Loucy (cell line): Measurements from ENCODE around the gene IP6K2.

Experiments used
- H2AFZ ChIP-seq: fragments of 200-600 bp; sonication (generic); 2 replicates; pipeline ENCODE4 v1.6.0; 2016; ENCODE audit warnings: antibody characterized with exemption, mild to moderate bottlenecking, low read length, moderate library complexity
- H3F3A ChIP-seq: fragments of 200-600 bp; 2 replicates; pipeline ENCODE4 v1.6.0; 2016; ENCODE audit warnings: antibody characterized with exemption, low read depth, mild to moderate bottlenecking
- H3K27me3 ChIP-seq: fragments of 200-600 bp; sonication (generic); 2 replicates; pipeline ENCODE4 v1.6.1; 2014; ENCODE audit warnings: low read length, mild to moderate bottlenecking; ENCODE audit not compliant: insufficient read depth, poor library complexity, severe bottlenecking
- H3K36me3 ChIP-seq: fragments of 200-600 bp; sonication (generic); 2 replicates; pipeline ENCODE4 v1.6.1; 2016; ENCODE audit warnings: low read length; ENCODE audit not compliant: insufficient read depth
- H3K4me1 ChIP-seq: fragments of 200-600 bp; sonication (generic); 2 replicates; pipeline ENCODE4 v1.5.1; 2014; ENCODE audit warnings: low read length, mild to moderate bottlenecking; ENCODE audit not compliant: insufficient read depth, poor library complexity, severe bottlenecking
- H3K4me2 ChIP-seq: fragments of 200-600 bp; sonication (generic); 2 replicates; pipeline ENCODE4 v1.6.0; 2014; ENCODE audit warnings: antibody characterized with exemption, low read length, low read depth, mild to moderate bottlenecking; ENCODE audit not compliant: poor library complexity, severe bottlenecking
- H3K4me3 ChIP-seq: fragments of 200-600 bp; sonication (generic); 2 replicates; pipeline ENCODE4 v1.5.1; 2014; ENCODE audit warnings: low read length, mild to moderate bottlenecking, mixed read lengths; ENCODE audit not compliant: poor library complexity, severe bottlenecking
- H3K79me2 ChIP-seq: fragments of 200-600 bp; sonication (generic); 2 replicates; pipeline ENCODE4 v1.6.1; 2014; ENCODE audit warnings: low read length; ENCODE audit not compliant: insufficient read depth
- H3K9ac ChIP-seq: fragments of 200-600 bp; sonication (generic); 2 replicates; pipeline ENCODE4 v1.6.0; 2014; ENCODE audit warnings: mild to moderate bottlenecking, low read depth, low read length, moderate library complexity; ENCODE audit not compliant: poor library complexity, severe bottlenecking
- H3K9me2 ChIP-seq: fragments of 200-600 bp; sonication (generic); replicated peaks from 2 replicates; pipeline ENCODE4 v1.6.1; 2016; ENCODE audit warnings: low read depth, low read length, mixed read lengths
- H3K9me3 ChIP-seq: fragments of 200-600 bp; sonication (generic); 2 replicates; pipeline ENCODE4 v1.6.1; 2014; ENCODE audit warnings: mild to moderate bottlenecking, antibody characterized with exemption, low read length, low read depth; ENCODE audit not compliant: insufficient read depth
- H4K20me1 ChIP-seq: fragments of 200-600 bp; sonication (generic); 2 replicates; pipeline ENCODE4 v1.6.0; 2014; ENCODE audit warnings: antibody characterized with exemption, low read length, mild to moderate bottlenecking; ENCODE audit not compliant: insufficient read depth, poor library complexity, severe bottlenecking
- EZH2phosphoT487 ChIP-seq: fragments of 200-600 bp; IDR thresholded peaks from 2 replicates; pipeline ENCODE4 v1.6.1; 2018; ENCODE audit warnings: antibody characterized with exemption, mild to moderate bottlenecking, moderate library complexity, borderline replicate concordance
- TF ChIP-seq, protein P1 (sequence below): fragments of 200-600 bp; sonication (generic); conservative IDR thresholded peaks from 2 replicates; pipeline ENCODE4 v1.5.1; 2014; ENCODE audit warnings: mild to moderate bottlenecking, antibody characterized with exemption, low read length

Gene IP6K2

DNA sequence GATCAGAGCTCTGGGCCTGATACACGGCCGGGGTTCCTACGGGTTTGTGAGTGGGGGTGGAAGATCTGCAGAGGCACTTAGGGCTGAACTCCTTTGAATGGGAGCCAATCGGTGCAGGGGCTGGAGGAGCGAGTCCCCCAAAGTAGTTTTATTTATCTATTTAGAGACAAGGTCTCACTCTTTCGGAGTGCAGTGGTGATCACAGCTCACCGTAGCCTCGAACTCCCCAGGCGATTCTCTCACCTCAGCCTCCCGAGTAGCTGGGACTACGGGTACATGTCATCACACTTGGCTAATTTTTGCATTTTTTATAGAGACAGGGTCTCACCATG, 52.7 kb downstream of the IP6K2 start:
- Histone ChIP-seq H3K4me3 (no peak overlapping the region), H3K9ac (no peak overlapping the region)

DNA sequence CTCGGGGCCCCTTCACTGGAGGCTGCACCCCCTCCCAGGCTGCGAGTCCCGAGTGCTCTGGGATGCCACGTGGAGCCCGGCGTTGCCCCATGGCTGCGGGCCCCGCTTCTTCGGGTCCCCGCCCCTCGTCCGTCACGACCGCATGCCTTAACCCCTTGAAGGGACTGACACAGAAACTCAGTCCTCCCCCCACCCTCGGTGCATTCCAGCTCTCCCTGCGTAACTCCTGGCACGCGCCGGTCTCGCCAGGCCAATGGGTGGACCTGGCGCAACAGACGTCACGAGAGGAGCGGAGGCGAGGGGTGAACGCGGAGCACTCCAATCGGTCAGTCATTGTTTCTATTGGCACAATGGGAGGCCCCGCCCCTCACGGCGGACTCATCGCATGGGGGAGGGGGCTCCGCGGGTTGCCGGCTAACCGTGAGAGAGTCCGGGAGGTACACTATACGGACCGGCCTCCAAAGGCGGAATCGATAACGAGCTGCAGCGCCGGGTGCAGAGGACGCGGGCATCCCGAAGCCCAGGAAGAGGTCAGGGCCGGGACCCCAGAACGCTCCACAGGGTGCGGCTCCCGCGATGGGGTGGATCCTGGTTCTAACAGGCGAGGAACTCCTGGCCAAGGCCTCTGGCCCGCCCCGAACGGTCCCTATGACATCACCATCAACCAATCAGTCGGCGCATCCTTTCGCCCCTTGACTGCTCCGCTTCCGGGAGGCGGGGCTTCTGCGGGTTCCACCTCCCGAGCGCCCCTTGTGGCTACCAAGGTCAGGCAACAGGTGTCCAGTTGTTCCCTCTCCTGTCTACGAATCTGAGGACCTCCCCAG, 53.3 kb downstream of the IP6K2 start:
- no peaks in the 10 kb centered on the region for H3K9me3 ChIP-seq
- no peaks in the 10 kb centered on the region for H3F3A ChIP-seq
- no peaks in the 10 kb centered on the region for H3K9me2 ChIP-seq
- no peak overlapping the region for H3K4me3 ChIP-seq
- no peaks in the 10 kb centered on the region for H3K79me2 ChIP-seq
- TF ChIP-seq EZH2phosphoT487 = no peak
- TF ChIP-seq, protein P1, sequence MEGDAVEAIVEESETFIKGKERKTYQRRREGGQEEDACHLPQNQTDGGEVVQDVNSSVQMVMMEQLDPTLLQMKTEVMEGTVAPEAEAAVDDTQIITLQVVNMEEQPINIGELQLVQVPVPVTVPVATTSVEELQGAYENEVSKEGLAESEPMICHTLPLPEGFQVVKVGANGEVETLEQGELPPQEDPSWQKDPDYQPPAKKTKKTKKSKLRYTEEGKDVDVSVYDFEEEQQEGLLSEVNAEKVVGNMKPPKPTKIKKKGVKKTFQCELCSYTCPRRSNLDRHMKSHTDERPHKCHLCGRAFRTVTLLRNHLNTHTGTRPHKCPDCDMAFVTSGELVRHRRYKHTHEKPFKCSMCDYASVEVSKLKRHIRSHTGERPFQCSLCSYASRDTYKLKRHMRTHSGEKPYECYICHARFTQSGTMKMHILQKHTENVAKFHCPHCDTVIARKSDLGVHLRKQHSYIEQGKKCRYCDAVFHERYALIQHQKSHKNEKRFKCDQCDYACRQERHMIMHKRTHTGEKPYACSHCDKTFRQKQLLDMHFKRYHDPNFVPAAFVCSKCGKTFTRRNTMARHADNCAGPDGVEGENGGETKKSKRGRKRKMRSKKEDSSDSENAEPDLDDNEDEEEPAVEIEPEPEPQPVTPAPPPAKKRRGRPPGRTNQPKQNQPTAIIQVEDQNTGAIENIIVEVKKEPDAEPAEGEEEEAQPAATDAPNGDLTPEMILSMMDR = no peak
- no peaks in the 10 kb centered on the region for H3K4me1 ChIP-seq
- H3K9ac ChIP-seq = no peak overlapping the region
- H3K27me3 ChIP-seq = no peaks in the 10 kb centered on the region
- no peaks in the 10 kb centered on the region for H3K36me3 ChIP-seq
- no peaks in the 10 kb centered on the region for H4K20me1 ChIP-seq
- no peak overlapping the region for H2AFZ ChIP-seq
- H3K4me2 ChIP-seq = no peak overlapping the region

More for the DNA sequence above, 52.7 kb downstream of the IP6K2 start:
- Histone ChIP-seq H3K9me3 (no peaks in the 10 kb centered on the region), H3K9me2 (no peaks in the 10 kb centered on the region), H4K20me1 (no peaks in the 10 kb centered on the region), H3K4me1 (no peaks in the 10 kb centered on the region), H3K36me3 (no peaks in the 10 kb centered on the region), H3F3A (no peaks in the 10 kb centered on the region), H2AFZ (no peak overlapping the region), H3K79me2 (no peaks in the 10 kb centered on the region), H3K27me3 (no peaks in the 10 kb centered on the region), H3K4me2 (no peak overlapping the region)
- TF ChIP-seq, protein P1 = no peak

GRCh38 chr3:48662753-48663488, 54.1 kb downstream of the IP6K2 start, which contains the start of gene CELSR3:
CELSR3 (minus strand) TSS chr3:48662886; CDS start chr3:48662634, 252 bp downstream.
- no peaks in the 10 kb centered on the region for H3K79me2 ChIP-seq
- H2AFZ ChIP-seq = no peak within 1 kb of the TSS
- H3K9ac ChIP-seq = no peak within 1 kb of the TSS
- H3K4me2 ChIP-seq = peak within 1 kb of the TSS; percentile 72
- no peaks in the 10 kb centered on the region for H3K36me3 ChIP-seq
- no peaks in the 10 kb centered on the region for H3F3A ChIP-seq
- H3K9me2 ChIP-seq = no peaks in the 10 kb centered on the region
- no peaks in the 10 kb centered on the region for H4K20me1 ChIP-seq
- no peak within 1 kb of the TSS for H3K4me3 ChIP-seq
- no peaks in the 10 kb centered on the region for H3K27me3 ChIP-seq
- no peak for TF ChIP-seq EZH2phosphoT487
- TF ChIP-seq, protein P1 = no peak
- H3K4me1 ChIP-seq = no peaks in the 10 kb centered on the region
- H3K9me3 ChIP-seq = no peaks in the 10 kb centered on the region
